Esophagus squamous epithelium (tissue), 5 donors: ENCODE results near the gene MTA1. TPM values are rescaled to one million over a fixed set of nuclear protein-coding genes. Genes with fewer than 3 reads are reported as not detected.

Experiments used
- DNase-seq: peaks from one replicate; lab custom pipeline; 2025; lab: John Stamatoyannopoulos, UW
- H3K27ac ChIP-seq, 4 donors: fragments of 200-600 bp; sonication (generic); one replicate each; pipeline ENCODE4 v1.5.1; 2016 to 2019; ENCODE audit warnings: mild to moderate bottlenecking in 1 of 4
- H3K27me3 ChIP-seq, 4 donors: fragments of 200-600 bp; sonication (generic); 1 replicate in 3 of 4; 2 replicates in 1 of 4; pipeline versions ENCODE4 v1.5.1 to v1.6.0; 2017 to 2021; ENCODE audit warnings: antibody characterized with exemption in 1 of 4
- H3K36me3 ChIP-seq, 3 donors: fragments of 200-600 bp; sonication (generic); one replicate each; pipeline ENCODE4 v1.5.1; 2016 to 2019
- H3K4me1 ChIP-seq, 3 donors: fragments of 200-600 bp; sonication (generic); one replicate each; pipeline ENCODE4 v1.5.1; 2017 to 2019
- H3K4me3 ChIP-seq, 4 donors: fragments of 200-600 bp; sonication (generic); 1 replicate in 3 of 4; 2 replicates in 1 of 4; pipeline ENCODE4 v1.5.1; 2016 to 2019; ENCODE audit warnings: mild to moderate bottlenecking in 2 of 4, moderate library complexity in 1 of 4
- H3K9me3 ChIP-seq, 3 donors: fragments of 200-600 bp; sonication (generic); one replicate each; pipeline ENCODE4 v1.5.1; 2016 to 2019
- POLR2A ChIP-seq, 4 donors: fragments of 450-650 bp; IDR thresholded peaks; one replicate each; pipeline ENCODE4 v1.6.1; 2017; ENCODE audit warnings: antibody characterized with exemption in 4 of 4, mild to moderate bottlenecking in 4 of 4, moderate library complexity in 3 of 4
- WGBS, 2 donors: methylation state at CpG; one replicate each; pipeline ENCODE4 v1.1.5; 2018; 5-methylcytosine and 5-hydroxymethylcytosine counted together
- intact Hi-C: fragments of 100-400 bp; cut with DNase I; formaldehyde crosslinking; loops from one replicate; pipeline ENCODE4 v1.15.0; 2022
- total RNA-seq, 4 donors: library from RNA; depleted of rRNA; stranded (reverse); fragments of >200 nt; gene quantifications; one replicate each; pipeline ENCODE4 v1.1.0, GENCODE V29; 2016
- TF ChIP-seq, protein P1 (sequence below), 6 experiments: fragments of 450-650 bp in 4 of 6; fragments of 200-600 bp in 2 of 6; sonication (generic) in 2 of 6; IDR thresholded peaks; one replicate each; pipeline ENCODE4 v1.5.1; 2016 to 2019; ENCODE audit warnings: antibody characterized with exemption in 6 of 6, mild to moderate bottlenecking in 4 of 6, moderate library complexity in 4 of 6
- donor health status: DM: yes; HTN: yes; CAD: no.

The MTA1 gene
- total RNA-seq, 4 donors from 2014 or later, result 19.9 to 64.7 (median 39.6) TPM

DNA sequence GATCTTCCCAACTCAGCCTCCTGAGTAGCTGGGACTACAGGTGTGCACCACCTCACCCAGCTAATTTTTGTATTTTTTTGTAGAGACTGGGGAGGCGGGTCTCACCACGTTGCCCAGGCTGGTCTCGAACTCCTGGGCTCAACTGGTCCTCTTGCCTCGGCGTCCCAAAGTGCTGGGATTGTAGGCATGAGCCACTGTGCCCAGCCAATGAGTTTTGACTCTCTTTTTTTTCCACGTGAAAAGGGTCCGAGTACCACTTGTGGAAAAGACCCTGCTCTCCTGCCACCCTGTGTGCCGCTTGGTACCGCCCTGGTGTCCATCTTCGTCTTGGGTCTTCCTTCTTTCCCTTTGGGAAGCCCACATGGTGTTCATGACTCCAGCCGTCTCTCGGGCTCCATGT, 89.0 kb downstream of the MTA1 start:
- TF ChIP-seq, protein P1, sequence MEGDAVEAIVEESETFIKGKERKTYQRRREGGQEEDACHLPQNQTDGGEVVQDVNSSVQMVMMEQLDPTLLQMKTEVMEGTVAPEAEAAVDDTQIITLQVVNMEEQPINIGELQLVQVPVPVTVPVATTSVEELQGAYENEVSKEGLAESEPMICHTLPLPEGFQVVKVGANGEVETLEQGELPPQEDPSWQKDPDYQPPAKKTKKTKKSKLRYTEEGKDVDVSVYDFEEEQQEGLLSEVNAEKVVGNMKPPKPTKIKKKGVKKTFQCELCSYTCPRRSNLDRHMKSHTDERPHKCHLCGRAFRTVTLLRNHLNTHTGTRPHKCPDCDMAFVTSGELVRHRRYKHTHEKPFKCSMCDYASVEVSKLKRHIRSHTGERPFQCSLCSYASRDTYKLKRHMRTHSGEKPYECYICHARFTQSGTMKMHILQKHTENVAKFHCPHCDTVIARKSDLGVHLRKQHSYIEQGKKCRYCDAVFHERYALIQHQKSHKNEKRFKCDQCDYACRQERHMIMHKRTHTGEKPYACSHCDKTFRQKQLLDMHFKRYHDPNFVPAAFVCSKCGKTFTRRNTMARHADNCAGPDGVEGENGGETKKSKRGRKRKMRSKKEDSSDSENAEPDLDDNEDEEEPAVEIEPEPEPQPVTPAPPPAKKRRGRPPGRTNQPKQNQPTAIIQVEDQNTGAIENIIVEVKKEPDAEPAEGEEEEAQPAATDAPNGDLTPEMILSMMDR (IDR thresholded peaks at IDR 0.05), result no peak
- TF ChIP-seq POLR2A (IDR thresholded peaks at IDR 0.05), result no peak
- H3K9me3 ChIP-seq, result no peaks in the 10 kb centered on the region
- H3K27ac ChIP-seq, result no peak overlapping the region
- H3K4me3 ChIP-seq, result no peak overlapping the region
- intact Hi-C loops, result no loop called here
- H3K36me3 ChIP-seq, result no peaks in the 10 kb centered on the region
- H3K27me3 ChIP-seq, result peaks cover 0 to 56% (median 0%) of the 10 kb centered on the region in 4 donors
- DNase-seq, result no peak
- WGBS, 2 donors, result 87 to 92% methylated on average over 10 to 12 of the region's 12 CpGs
- peaks cover 0 to 8% (median 0%) of the 10 kb centered on the region in 3 donors for H3K4me1 ChIP-seq

DNA sequence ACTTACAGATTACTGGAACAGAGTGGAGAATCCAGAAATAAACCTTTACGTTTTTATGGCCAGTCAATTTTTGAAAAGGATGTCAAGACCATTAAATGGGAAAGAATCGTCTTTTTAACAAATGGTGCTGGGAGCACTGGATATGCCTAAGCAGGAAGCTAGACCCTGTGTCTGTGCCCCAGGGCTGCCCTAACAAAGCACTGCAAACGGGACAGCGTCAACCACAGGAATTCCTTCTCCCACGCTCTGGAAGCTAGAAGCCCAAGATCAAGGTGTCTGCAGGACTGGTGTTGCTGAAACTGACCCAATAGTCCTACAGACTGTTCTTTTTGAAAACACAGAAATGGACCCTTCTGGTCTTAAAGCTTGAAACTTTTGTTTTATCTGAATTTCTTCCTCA, 97.5 kb downstream of the MTA1 start:
- 44 to 54% methylated on average over 5 of the region's 5 CpGs for WGBS, 2 donors
- DNase-seq, result no peak

DNA sequence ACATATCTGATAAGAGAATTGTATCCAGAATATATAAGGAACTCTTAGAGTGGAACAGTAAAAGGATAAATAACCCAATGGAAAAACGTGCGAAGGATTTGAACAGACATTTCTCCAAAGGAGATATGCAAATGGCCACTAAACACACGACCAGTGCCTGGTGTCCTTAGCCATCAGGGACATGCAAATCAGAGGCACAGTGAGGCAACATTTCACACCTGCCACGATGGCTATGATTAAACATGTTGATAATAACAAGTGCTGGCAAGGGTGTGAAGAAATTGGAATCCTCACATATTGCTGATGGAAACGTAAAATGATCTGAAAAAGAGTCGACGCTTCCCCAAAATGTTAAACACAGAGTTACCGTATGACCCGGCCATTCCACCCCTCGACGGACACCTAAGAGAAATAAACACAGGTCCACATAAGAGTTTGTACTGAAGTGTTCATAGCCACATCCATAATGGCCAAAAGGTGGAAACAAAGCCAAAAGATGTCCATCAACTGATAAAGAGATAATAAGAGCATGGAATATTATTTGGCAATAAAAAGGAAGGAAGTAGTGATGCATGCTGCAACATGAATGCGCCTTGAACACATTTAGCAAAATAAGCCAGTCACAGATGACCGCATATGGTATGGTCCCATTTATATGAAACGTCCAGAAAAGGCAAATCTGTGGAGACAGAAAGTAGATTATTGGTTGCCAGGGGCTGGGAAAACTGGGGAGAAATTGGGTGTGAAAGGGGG, 100.5 kb downstream of the MTA1 start:
- no peak for TF ChIP-seq POLR2A (IDR thresholded peaks at IDR 0.05)
- TF ChIP-seq, protein P1 (IDR thresholded peaks at IDR 0.05), result no peak
- intact Hi-C loops, result no loop called here
- 63% methylated on average over 14 of the region's 14 CpGs for WGBS, 2 donors
- no peak for DNase-seq
- Histone ChIP-seq H3K27me3 (peaks cover 0 to 27% (median 0%) of the 10 kb centered on the region in 4 donors), H3K4me1 (no peaks in the 10 kb centered on the region), H3K4me3 (no peak overlapping the region), H3K9me3 (no peaks in the 10 kb centered on the region), H3K27ac (no peak overlapping the region), H3K36me3 (no peaks in the 10 kb centered on the region)

More for the DNA sequence above, 97.5 kb downstream of the MTA1 start:
- H3K27ac ChIP-seq, result no peak overlapping the region
- peaks cover 0 to 4% (median 0%) of the 10 kb centered on the region in 3 donors for H3K4me1 ChIP-seq
- no peak for TF ChIP-seq POLR2A (IDR thresholded peaks at IDR 0.05)
- TF ChIP-seq, protein P1 (IDR thresholded peaks at IDR 0.05), result no peak
- no peaks in the 10 kb centered on the region for H3K36me3 ChIP-seq
- intact Hi-C loops, result no loop called here
- H3K4me3 ChIP-seq, result no peak overlapping the region
- H3K27me3 ChIP-seq, result peaks cover 0 to 44% (median 0%) of the 10 kb centered on the region in 4 donors
- no peaks in the 10 kb centered on the region for H3K9me3 ChIP-seq

Other genes with a start within 250 kb of the MTA1 start
- 10 to 100 TPM in 3 of 4 donors, 1 to 10 TPM in 1; 9.7 to 17.6 (median 15.4) TPM for gene NUDT14, start 238.5 kb upstream of the MTA1 start, total RNA-seq
- gene BTBD6, start 171.3 kb upstream of the MTA1 start, total RNA-seq, result 10 to 100 TPM; 41.0 to 52.7 (median 46.9) TPM
- gene BRF1, start 118.8 kb upstream of the MTA1 start, total RNA-seq, result 10 to 100 TPM; 22.2 to 37.9 (median 26.2) TPM
- 10 to 100 TPM; 20.2 to 42.3 (median 30.9) TPM for gene PACS2, start 105.1 kb upstream of the MTA1 start, total RNA-seq
- under 1 TPM in 1 of 4 donors, not detected in 3; 0.57 TPM for gene TEX22, start 21.3 kb upstream of the MTA1 start, total RNA-seq
- 100 to 1,000 TPM in 2 of 4 donors, 10 to 100 TPM in 2; 44.2 to 118 (median 80.7) TPM for gene CRIP2, start 55.0 kb downstream of the MTA1 start, total RNA-seq
- 10 to 100 TPM in 3 of 4 donors, 1 to 10 TPM in 1; 8.2 to 35.6 (median 24.7) TPM for gene CRIP1, start 67.1 kb downstream of the MTA1 start, total RNA-seq
- 10 to 100 TPM in 1 of 4 donors, 1 to 10 TPM in 3; 7.1 to 12.8 (median 7.6) TPM for gene TEDC1, start 71.4 kb downstream of the MTA1 start, total RNA-seq
- 1 to 10 TPM in 3 of 4 donors, under 1 TPM in 1; 0.61 to 2.1 (median 1.6) TPM for gene TMEM121, start 106.8 kb downstream of the MTA1 start, total RNA-seq